B cell (primary cell): ENCODE results near the gene LMTK3. TPM values are rescaled to one million over a fixed set of nuclear protein-coding genes. Genes with fewer than 3 reads are reported as not detected.

Source experiments
- ATAC-seq: fragments of 200-7000 bp; cut with Tn5 transposase; one replicate; pipeline ENCODE4 v1.10.0; 2021; ENCODE audit warnings: low read depth, mild to moderate bottlenecking, moderate number of reproducible peaks, moderate library complexity
- CTCF ChIA-PET: fragments of 350-600 bp; sonication (Branson Sonifier 250); formaldehyde crosslinking; loops from one replicate; lab custom pipeline; 2021; ENCODE audit warnings: antibody characterized with exemption, inconsistent platforms; lab: Charles Lee
- POLR2A ChIA-PET: fragments of 350-600 bp; sonication (Branson Sonifier 250); formaldehyde crosslinking; loops from one replicate; lab custom pipeline; 2021; ENCODE audit warnings: antibody characterized with exemption; lab: Charles Lee
- DNase-seq: peaks from one replicate; pipeline ENCODE4 v3.0.0; 2013
- H2AFZ ChIP-seq: 2 replicates; pipeline ENCODE4 v1.6.1; 2012; ENCODE audit warnings: mild to moderate bottlenecking, low read depth, low read length; ENCODE audit not compliant: insufficient read depth, poor library complexity, severe bottlenecking
- H3K27ac ChIP-seq, 2 donors: 1 replicate in 1 of 2; 2 replicates in 1 of 2; pipeline ENCODE4 v1.5.1; 2012 to 2013; ENCODE audit warnings: low read length in 2 of 2, mild to moderate bottlenecking in 2 of 2, moderate library complexity in 1 of 2
- H3K27me3 ChIP-seq, 4 experiments: fragments of 200-600 bp in 1 of 4; sonication (generic) in 1 of 4; replicated peaks in 1 of 4; 1 replicate in 2 of 4; 2 replicates in 2 of 4; pipeline versions ENCODE4 v1.6.1 to v1.7.0; 2013 to 2016; ENCODE audit warnings: low read length in 3 of 4, mild to moderate bottlenecking in 2 of 4, mixed read lengths in 1 of 4, moderate library complexity in 1 of 4; ENCODE audit not compliant: insufficient read depth in 4 of 4, control insufficient read depth in 3 of 4; ENCODE audit errors: control extremely low read depth in 1 of 4
- H3K36me3 ChIP-seq, 2 experiments: replicated peaks in 1 of 2; 1 replicate in 1 of 2; 2 replicates in 1 of 2; pipeline versions ENCODE4 v1.6.1 to v1.7.1; 2013; ENCODE audit warnings: low read length in 1 of 2; ENCODE audit not compliant: insufficient read depth in 2 of 2, control insufficient read depth in 1 of 2; ENCODE audit errors: control extremely low read depth in 1 of 2, extremely low read depth in 1 of 2
- H3K4me1 ChIP-seq, 2 donors: fragments of 200-600 bp in 1 of 2; sonication (generic) in 1 of 2; 1 replicate in 1 of 2; 2 replicates in 1 of 2; pipeline versions ENCODE4 v1.5.1 to v1.6.1; 2013 to 2017; ENCODE audit warnings: low read length in 2 of 2; ENCODE audit not compliant: control insufficient read depth in 2 of 2, insufficient read depth in 2 of 2
- H3K4me2 ChIP-seq: replicated peaks from 2 replicates; pipeline ENCODE3; 2012; ENCODE audit warnings: mild to moderate bottlenecking, low read depth, low read length; ENCODE audit not compliant: poor library complexity, severe bottlenecking
- H3K4me3 ChIP-seq, 5 experiments: fragments of 200-600 bp in 1 of 5; sonication (generic) in 1 of 5; 1 replicate in 3 of 5; 2 replicates in 2 of 5; pipeline versions ENCODE4 v1.5.1 to v1.7.0; 2011 to 2016; ENCODE audit warnings: low read length in 4 of 5, mild to moderate bottlenecking in 4 of 5, low read depth in 2 of 5, control low read depth in 1 of 5, moderate library complexity in 1 of 5; ENCODE audit not compliant: insufficient read depth in 1 of 5; ENCODE audit errors: control extremely low read depth in 1 of 5, extremely low read depth in 1 of 5
- H3K79me2 ChIP-seq: fragments of 200-600 bp; sonication (generic); one replicate; pipeline ENCODE4 v1.6.0; 2016; ENCODE audit warnings: low read length; ENCODE audit not compliant: control insufficient read depth, insufficient read depth
- H3K9ac ChIP-seq: fragments of 200-600 bp; sonication (generic); 2 replicates; pipeline ENCODE4 v1.6.1; 2017; ENCODE audit warnings: mild to moderate bottlenecking, low read length, moderate library complexity
- H3K9me3 ChIP-seq, 3 donors: one replicate each; pipeline versions ENCODE4 v1.6.1 to v1.7.1; 2013; ENCODE audit warnings: low read length in 2 of 3; ENCODE audit not compliant: control insufficient read depth in 2 of 3, insufficient read depth in 1 of 3; ENCODE audit errors: control extremely low read depth in 1 of 3
- H4K20me1 ChIP-seq: 2 replicates; pipeline ENCODE4 v1.6.0; 2012; ENCODE audit warnings: mild to moderate bottlenecking, low read length; ENCODE audit not compliant: insufficient read depth, control insufficient read depth, poor library complexity, severe bottlenecking
- H3K27ac Mint-ChIP-seq: one replicate; pipeline ENCODE4 v1.8.0; 2021; ENCODE audit warnings: mixed read lengths
- H3K27me3 Mint-ChIP-seq: one replicate; pipeline ENCODE4 v1.8.0; 2021; ENCODE audit warnings: mixed read lengths
- H3K4me1 Mint-ChIP-seq: one replicate; pipeline ENCODE4 v1.8.0; 2021; ENCODE audit warnings: mixed read lengths
- H3K4me3 Mint-ChIP-seq: one replicate; pipeline ENCODE4 v1.8.0; 2021; ENCODE audit warnings: mixed read lengths
- H3K9me3 Mint-ChIP-seq: one replicate; pipeline ENCODE4 v1.8.0; 2022; ENCODE audit warnings: mixed read lengths; ENCODE audit not compliant: insufficient read depth
- EZH2 ChIP-seq: IDR thresholded peaks from 2 replicates; pipeline ENCODE4 v1.6.1; 2012; ENCODE audit warnings: borderline replicate concordance, low read depth, mild to moderate bottlenecking, moderate library complexity, low read length; ENCODE audit not compliant: insufficient read depth, poor library complexity, severe bottlenecking
- WGBS: methylation state at CpG from one replicate; pipeline ENCODE4 v1.1.5; 2013; ENCODE audit warnings: missing lambda C conversion rate; ENCODE audit not compliant: insufficient coverage; 5-methylcytosine and 5-hydroxymethylcytosine counted together
- intact Hi-C: fragments of 100-400 bp; cut with micrococcal nuclease; formaldehyde crosslinking; loops from one replicate; pipeline ENCODE4 v1.10.0; 2022
- polyA plus RNA-seq: library from polyadenylated mRNA; depleted of rRNA; stranded (reverse); fragments of >200 nt; gene quantifications from 2 replicates; pipeline ENCODE4 v1.2.3, GENCODE V29; 2012
- total RNA-seq, 2 donors: library from RNA; stranded (reverse); fragments of 120-200 nt in 1 of 2; gene quantifications; 1 replicate in 1 of 2; 2 replicates in 1 of 2; pipeline versions ENCODE4 v1.2.3 to v1.2.4, GENCODE V29; 2013 to 2022
- TF ChIP-seq, protein P1 (sequence below): fragments of 200-600 bp; IDR thresholded peaks from one replicate; pipeline ENCODE4 v1.8.0; 2022; ENCODE audit warnings: antibody characterized with exemption, mild to moderate bottlenecking

LMTK3 gene
- total and polyA plus RNA-seq, 2 donors (not counting 1 experiment from before 2014, with no cell fraction given) = 0.19 to 1.6 TPM

DNA sequence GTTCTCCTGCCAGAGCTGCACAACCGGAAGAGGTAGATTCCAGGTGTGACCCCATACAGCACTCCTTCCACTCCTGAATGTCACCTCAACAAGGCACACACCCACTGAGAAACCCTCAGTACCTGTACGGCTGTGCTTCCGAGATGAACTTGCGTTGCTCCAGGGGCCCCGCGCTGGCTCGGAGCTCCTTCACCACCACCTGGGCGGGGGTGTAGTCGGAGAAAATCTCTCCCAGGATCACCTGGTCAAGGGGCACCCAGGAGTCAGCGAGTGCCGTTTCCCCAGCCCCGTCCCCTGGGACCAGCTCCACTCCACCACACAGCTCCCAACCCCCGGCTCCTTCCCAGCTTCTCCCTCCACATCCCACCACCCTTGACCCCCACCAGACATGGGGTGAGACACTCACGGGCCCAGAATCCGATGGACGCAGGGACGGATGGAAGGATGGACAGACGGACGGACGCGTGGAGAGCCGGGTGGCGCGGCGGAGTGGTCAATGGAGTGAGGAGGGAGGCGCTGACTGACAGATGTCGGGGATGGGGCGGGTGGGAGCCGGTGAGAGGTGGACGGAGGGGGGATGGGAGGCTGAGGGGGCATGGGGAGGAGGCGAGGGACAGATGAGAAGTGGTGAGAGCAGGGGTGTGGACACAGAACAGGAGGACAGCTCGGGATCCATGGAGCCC lies 2.8 kb downstream of the LMTK3 start:
- Mint-ChIP-seq H3K27me3 (peaks cover 15% of the 10 kb centered on the region), H3K4me3 (no peak overlapping the region), H3K4me1 (peaks cover 13% of the 10 kb centered on the region), H3K27ac (no peak overlapping the region), H3K9me3 (no peaks in the 10 kb centered on the region)
- peaks cover 28 to 30% of the 10 kb centered on the region in 2 donors for H3K4me1 ChIP-seq
- intact Hi-C loops = no loop called here
- peaks cover 0 to 37% (median 14%) of the 10 kb centered on the region in 4 experiments for H3K27me3 ChIP-seq
- no peak for ATAC-seq
- H3K36me3 ChIP-seq = no peaks in the 10 kb centered on the region
- TF ChIP-seq EZH2 = no peak
- TF ChIP-seq, protein P1, sequence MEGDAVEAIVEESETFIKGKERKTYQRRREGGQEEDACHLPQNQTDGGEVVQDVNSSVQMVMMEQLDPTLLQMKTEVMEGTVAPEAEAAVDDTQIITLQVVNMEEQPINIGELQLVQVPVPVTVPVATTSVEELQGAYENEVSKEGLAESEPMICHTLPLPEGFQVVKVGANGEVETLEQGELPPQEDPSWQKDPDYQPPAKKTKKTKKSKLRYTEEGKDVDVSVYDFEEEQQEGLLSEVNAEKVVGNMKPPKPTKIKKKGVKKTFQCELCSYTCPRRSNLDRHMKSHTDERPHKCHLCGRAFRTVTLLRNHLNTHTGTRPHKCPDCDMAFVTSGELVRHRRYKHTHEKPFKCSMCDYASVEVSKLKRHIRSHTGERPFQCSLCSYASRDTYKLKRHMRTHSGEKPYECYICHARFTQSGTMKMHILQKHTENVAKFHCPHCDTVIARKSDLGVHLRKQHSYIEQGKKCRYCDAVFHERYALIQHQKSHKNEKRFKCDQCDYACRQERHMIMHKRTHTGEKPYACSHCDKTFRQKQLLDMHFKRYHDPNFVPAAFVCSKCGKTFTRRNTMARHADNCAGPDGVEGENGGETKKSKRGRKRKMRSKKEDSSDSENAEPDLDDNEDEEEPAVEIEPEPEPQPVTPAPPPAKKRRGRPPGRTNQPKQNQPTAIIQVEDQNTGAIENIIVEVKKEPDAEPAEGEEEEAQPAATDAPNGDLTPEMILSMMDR = no peak
- H2AFZ ChIP-seq = no peak overlapping the region
- peaks cover 0 to 7% (median 0%) of the 10 kb centered on the region in 3 donors for H3K9me3 ChIP-seq
- ChIA-PET POLR2A (interaction anchor here (0.6 to 0.8 kb wide), 3 partner anchors 92 to 372 kb away, joined by 3 to 5 read pairs (median 5); partner anchors contain the start of gene RPL18), CTCF (interaction anchor here (0.8 to 4.8 kb wide), 6 partner anchors 15 to 100 kb away, joined by 3 to 40 read pairs (median 14); no protein-coding TSS in a partner anchor)
- no peaks in the 10 kb centered on the region for H4K20me1 ChIP-seq
- H3K4me3 ChIP-seq = no peak overlapping the region
- WGBS = 94% methylated on average over 13 of the region's 32 CpGs
- no peaks in the 10 kb centered on the region for H3K79me2 ChIP-seq
- H3K4me2 ChIP-seq = no peak overlapping the region
- no peak overlapping the region for H3K27ac ChIP-seq
- H3K9ac ChIP-seq = no peak overlapping the region
- peak; percentile 16 for DNase-seq

DNA sequence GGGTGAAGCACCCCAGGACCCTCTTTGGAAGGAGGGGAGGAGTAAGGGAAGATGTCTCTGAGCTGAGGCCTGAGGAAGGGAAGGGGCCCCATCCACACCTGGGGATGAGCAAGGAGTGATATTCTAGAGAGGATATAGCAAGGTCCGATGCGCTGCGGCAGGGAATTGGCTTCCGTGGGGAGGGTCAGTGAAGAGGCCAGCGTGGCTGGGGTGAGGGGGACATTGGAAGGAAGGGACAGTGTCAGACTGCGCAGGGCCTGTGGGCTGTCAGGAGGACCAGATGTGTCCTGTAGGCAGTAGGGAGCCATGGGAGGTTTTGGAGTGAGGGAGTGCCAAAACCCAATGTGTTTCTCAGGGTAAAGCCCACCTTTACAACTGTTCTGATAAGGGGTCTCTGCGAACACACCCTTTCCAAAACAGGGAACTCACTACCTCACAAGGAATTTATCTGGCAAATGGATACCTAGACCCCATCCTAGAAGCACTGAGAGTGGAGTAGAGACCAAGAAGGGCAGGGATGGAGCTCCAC lies 3.7 kb downstream of the LMTK3 start:
- WGBS = 89% methylated on average over 6 of the region's 7 CpGs
- no peak overlapping the region for H3K27ac ChIP-seq
- Mint-ChIP-seq H3K4me1 (peaks cover 15% of the 10 kb centered on the region), H3K27me3 (peaks cover 15% of the 10 kb centered on the region), H3K4me3 (no peak overlapping the region), H3K9me3 (no peaks in the 10 kb centered on the region), H3K27ac (no peak overlapping the region)
- no peaks in the 10 kb centered on the region for H3K36me3 ChIP-seq
- DNase-seq (peak; percentile 11), ATAC-seq (no peak)
- H3K79me2 ChIP-seq = no peaks in the 10 kb centered on the region
- H3K4me1 ChIP-seq = peaks cover 23 to 27% of the 10 kb centered on the region in 2 donors
- peaks cover 0 to 7% (median 0%) of the 10 kb centered on the region in 3 donors for H3K9me3 ChIP-seq
- POLR2A ChIA-PET = no interaction called here
- peaks cover 0 to 34% (median 13%) of the 10 kb centered on the region in 4 experiments for H3K27me3 ChIP-seq
- TF ChIP-seq EZH2 = no peak
- TF ChIP-seq, protein P1 = no peak
- intact Hi-C loops = loop anchor here (2.0 kb wide), 1 partner anchor 81 kb away; no protein-coding TSS in a partner anchor
- H3K9ac ChIP-seq = no peak overlapping the region
- H3K4me3 ChIP-seq = no peak overlapping the region
- H2AFZ ChIP-seq = no peak overlapping the region
- no peaks in the 10 kb centered on the region for H4K20me1 ChIP-seq
- CTCF ChIA-PET = interaction anchor here (0.6 to 4.8 kb wide), 10 partner anchors 8 to 101 kb away, joined by 3 to 40 read pairs (median 12); partner anchors contain the start of gene SPACA4
- no peak overlapping the region for H3K4me2 ChIP-seq
